ENCODE data around the gene APEH. TPM values are rescaled to one million over a fixed set of nuclear protein-coding genes. Genes with fewer than 3 reads are reported as not detected.

The APEH gene
- total and polyA plus RNA-seq, 2 donors (not counting 1 experiment from before 2014, with no cell fraction given): 52.6 to 137 TPM

GRCh38 chr3:49666592-49666991, 7.6 kb upstream of the APEH start:
- H3K27ac ChIP-seq (ENCODE audit: insufficient read depth, low read length): no peak overlapping the region
- H3K4me2 ChIP-seq (ENCODE audit: extremely low read depth, insufficient read depth, low read length): no peak overlapping the region
- H2AFZ ChIP-seq (ENCODE audit: low read length): no peak overlapping the region
- H3K79me2 ChIP-seq (ENCODE audit: control insufficient read depth, insufficient read depth, low read length): no peaks in the 10 kb centered on the region
- H4K20me1 ChIP-seq (ENCODE audit: control insufficient read depth, extremely low read depth, insufficient read depth, low read length): no peaks in the 10 kb centered on the region
- peaks cover 6% of the 10 kb centered on the region for H3K27me3 ChIP-seq (ENCODE audit: control insufficient read depth, insufficient read depth, low read length)
- no peaks in the 10 kb centered on the region for H3K36me3 ChIP-seq (ENCODE audit: control insufficient read depth, insufficient read depth, low read length)
- TF ChIP-seq CTCF (conservative IDR thresholded peaks at IDR 0.05 in 1 of 2, IDR thresholded peaks at IDR 0.05 in 1 of 2; ENCODE audit: low read depth in 1 of 2, low read length in 2 of 2): no peak
- no peak for TF ChIP-seq EZH2 (IDR thresholded peaks at IDR 0.05; ENCODE audit: low read length, missing control alignments)
- no peak for DNase-seq (ENCODE audit: low read depth in 2 of 2)
- no peaks in the 10 kb centered on the region for H3K9me3 ChIP-seq (ENCODE audit: control insufficient read depth, insufficient read depth, low read depth, low read length)
- no peak overlapping the region for H3K9ac ChIP-seq (ENCODE audit: insufficient read depth, low read length)
- no peak overlapping the region for H3K4me3 ChIP-seq (replicated peaks in 1 of 4; ENCODE audit: control extremely low read depth in 1 of 4, insufficient read depth in 1 of 4, low read depth in 3 of 4, low read length in 4 of 4)
- H3K4me1 ChIP-seq (ENCODE audit: control insufficient read depth, extremely low read depth, insufficient read depth, low read length): no peaks in the 10 kb centered on the region

- Histone ChIP-seq H3K9ac (ENCODE audit: insufficient read depth, low read length) (no peak overlapping the region), H3K79me2 (ENCODE audit: control insufficient read depth, insufficient read depth, low read length) (no peaks in the 10 kb centered on the region), H3K4me2 (ENCODE audit: extremely low read depth, insufficient read depth, low read length) (no peak overlapping the region), H3K4me3 (replicated peaks in 1 of 4; ENCODE audit: control extremely low read depth in 1 of 4, insufficient read depth in 1 of 4, low read depth in 3 of 4, low read length in 4 of 4) (no peak overlapping the region), H4K20me1 (ENCODE audit: control insufficient read depth, extremely low read depth, insufficient read depth, low read length) (no peaks in the 10 kb centered on the region), H3K27me3 (ENCODE audit: control insufficient read depth, insufficient read depth, low read length) (peaks cover 6% of the 10 kb centered on the region), H3K4me1 (ENCODE audit: control insufficient read depth, extremely low read depth, insufficient read depth, low read length) (no peaks in the 10 kb centered on the region), H3K36me3 (ENCODE audit: control insufficient read depth, insufficient read depth, low read length) (no peaks in the 10 kb centered on the region), H2AFZ (ENCODE audit: low read length) (no peak overlapping the region), H3K9me3 (ENCODE audit: control insufficient read depth, insufficient read depth, low read depth, low read length) (no peaks in the 10 kb centered on the region), H3K27ac (ENCODE audit: insufficient read depth, low read length) (no peak overlapping the region)
- no peak for DNase-seq (ENCODE audit: low read depth in 2 of 2)
- TF ChIP-seq EZH2 (IDR thresholded peaks at IDR 0.05; ENCODE audit: low read length, missing control alignments): no peak
- TF ChIP-seq CTCF (conservative IDR thresholded peaks at IDR 0.05 in 1 of 2, IDR thresholded peaks at IDR 0.05 in 1 of 2; ENCODE audit: low read depth in 1 of 2, low read length in 2 of 2): no peak
Measured at GRCh38 chr3:49667701-49668413, 6.3 kb upstream of the APEH start.

GRCh38 chr3:49668414-49668797, 5.7 kb upstream of the APEH start:
- H3K4me3 ChIP-seq (replicated peaks in 1 of 4; ENCODE audit: control extremely low read depth in 1 of 4, insufficient read depth in 1 of 4, low read depth in 3 of 4, low read length in 4 of 4): no peak overlapping the region
- no peaks in the 10 kb centered on the region for H3K36me3 ChIP-seq (ENCODE audit: control insufficient read depth, insufficient read depth, low read length)
- TF ChIP-seq EZH2 (IDR thresholded peaks at IDR 0.05; ENCODE audit: low read length, missing control alignments) (no peak), CTCF (conservative IDR thresholded peaks at IDR 0.05 in 1 of 2, IDR thresholded peaks at IDR 0.05 in 1 of 2; ENCODE audit: low read depth in 1 of 2, low read length in 2 of 2) (no peak)
- no peak for DNase-seq (ENCODE audit: low read depth in 2 of 2)
- no peak overlapping the region for H3K27ac ChIP-seq (ENCODE audit: insufficient read depth, low read length)
- H3K4me1 ChIP-seq (ENCODE audit: control insufficient read depth, extremely low read depth, insufficient read depth, low read length): no peaks in the 10 kb centered on the region
- H3K79me2 ChIP-seq (ENCODE audit: control insufficient read depth, insufficient read depth, low read length): no peaks in the 10 kb centered on the region
- H3K4me2 ChIP-seq (ENCODE audit: extremely low read depth, insufficient read depth, low read length): no peak overlapping the region
- H3K27me3 ChIP-seq (ENCODE audit: control insufficient read depth, insufficient read depth, low read length): peaks cover 6% of the 10 kb centered on the region
- no peaks in the 10 kb centered on the region for H3K9me3 ChIP-seq (ENCODE audit: control insufficient read depth, insufficient read depth, low read depth, low read length)
- no peaks in the 10 kb centered on the region for H4K20me1 ChIP-seq (ENCODE audit: control insufficient read depth, extremely low read depth, insufficient read depth, low read length)
- no peak overlapping the region for H3K9ac ChIP-seq (ENCODE audit: insufficient read depth, low read length)
- no peak overlapping the region for H2AFZ ChIP-seq (ENCODE audit: low read length)

Data from fibroblast of lung (primary cell).